GM12878 (cell line): ENCODE measurements around the gene MIAT. TPM values are rescaled to one million over a fixed set of nuclear protein-coding genes. Genes with fewer than 3 reads are reported as not detected.

Experiments
- ATAC-seq: fragments of 200-7000 bp; cut with Tn5 transposase; 3 replicates; pipeline ENCODE4 v1.9.1; 2020; ENCODE audit warnings: mild to moderate bottlenecking, moderate library complexity
- BruUV-seq: library from RNA; stranded (reverse); fragments of 400-500 nt; replicated peaks from 2 replicates; lab custom pipeline; 2021; lab: Mats Ljungman, UMichigan
- CTCF ChIA-PET: fragments of 300-600 bp; sonication (Branson Sonifier 250); formaldehyde crosslinking; extraction: SDS; loops from one replicate; lab custom pipeline; 2021; ENCODE audit warnings: inconsistent platforms; lab: Yijun Ruan, JAX
- POLR2A ChIA-PET: fragments of 350-600 bp; formaldehyde crosslinking; extraction: SDS; loops from one replicate; lab custom pipeline; 2021; ENCODE audit warnings: inconsistent platforms; lab: Charles Lee
- RAD21 ChIA-PET: fragments of 300-600 bp; sonication (Branson Sonifier 250); formaldehyde crosslinking; loops from one replicate; lab custom pipeline; 2023; ENCODE audit warnings: antibody characterized with exemption; ENCODE audit not compliant: unreplicated experiment; lab: Charles Lee
- SMC1A ChIA-PET: fragments of 300-600 bp; sonication (Branson Sonifier 250); formaldehyde crosslinking; loops from one replicate; lab custom pipeline; 2023; ENCODE audit not compliant: unreplicated experiment, uncharacterized antibody; lab: Charles Lee
- DNase-seq: peaks from one replicate; pipeline ENCODE4 v3.0.0-alpha.2; 2011; ENCODE audit warnings: low read depth, low spot score
- FAIRE-seq: peaks from 3 replicates; lab custom pipeline; 2011; peaks lifted over from hg19 to GRCh38; lab: Jason Lieb, UNC
- H2AFZ ChIP-seq: 2 replicates; pipeline ENCODE4 v1.6.0; 2011; ENCODE audit warnings: low read depth, low read length, control low read depth; ENCODE audit not compliant: control insufficient read depth
- H3K27ac ChIP-seq: 2 replicates; pipeline ENCODE4 v1.5.1; 2011; ENCODE audit warnings: control low read depth; ENCODE audit not compliant: control insufficient read depth, insufficient read depth
- H3K27me3 ChIP-seq, 2 experiments: replicated peaks in 1 of 2; 2 replicates each; pipeline versions ENCODE4 v1.6.0 to v1.6.1; 2011; ENCODE audit warnings: low read length in 1 of 2; ENCODE audit not compliant: control insufficient read depth in 2 of 2, insufficient read depth in 2 of 2
- H3K36me3 ChIP-seq, 2 experiments: 2 replicates each; pipeline ENCODE4 v1.5.1; 2011; ENCODE audit warnings: low read length in 1 of 2; ENCODE audit not compliant: control insufficient read depth in 2 of 2, insufficient read depth in 2 of 2
- H3K4me1 ChIP-seq: 2 replicates; pipeline ENCODE4 v1.6.1; 2011; ENCODE audit warnings: mild to moderate bottlenecking, low read length, moderate library complexity, mixed read lengths; ENCODE audit not compliant: control insufficient read depth, insufficient read depth
- H3K4me2 ChIP-seq: 2 replicates; pipeline ENCODE4 v1.6.0; 2011; ENCODE audit warnings: control low read depth; ENCODE audit not compliant: control insufficient read depth, insufficient read depth
- H3K4me3 ChIP-seq: fragments of 200-600 bp; sonication (generic); 2 replicates; pipeline ENCODE4 v1.5.1; 2016
- H3K79me2 ChIP-seq: 2 replicates; pipeline ENCODE4 v1.6.0; 2011; ENCODE audit warnings: low read length; ENCODE audit not compliant: control insufficient read depth, insufficient read depth
- H3K9ac ChIP-seq: 2 replicates; pipeline ENCODE4 v1.8.0; 2011; ENCODE audit warnings: low read length, control low read depth, mixed read lengths; ENCODE audit not compliant: control insufficient read depth, insufficient read depth
- H3K9me3 ChIP-seq: replicated peaks from 3 replicates; pipeline ENCODE4 v1.5.1; 2011; ENCODE audit warnings: mild to moderate bottlenecking, low read length; ENCODE audit not compliant: control insufficient read depth, insufficient read depth
- H4K20me1 ChIP-seq: 2 replicates; pipeline ENCODE4 v1.6.0; 2011; ENCODE audit not compliant: control insufficient read depth, insufficient read depth
- ATF3 ChIP-seq: IDR thresholded peaks from 2 replicates; pipeline ENCODE4 v1.6.1; 2011; ENCODE audit warnings: low read depth, mild to moderate bottlenecking, low read length, moderate library complexity, borderline replicate concordance; ENCODE audit errors: extremely low read depth
- BRCA1 ChIP-seq: IDR thresholded peaks from 2 replicates; pipeline ENCODE4 v1.6.1; 2011; ENCODE audit warnings: low read depth, low read length, improper control_type of control experiment
- FOXK2 ChIP-seq: fragments of 450-650 bp; IDR thresholded peaks from 2 replicates; pipeline ENCODE4 v1.6.1; 2017; ENCODE audit warnings: mild to moderate bottlenecking, moderate library complexity
- JUND ChIP-seq: IDR thresholded peaks from 2 replicates; pipeline ENCODE4 v1.6.1; 2012; ENCODE audit warnings: low read depth, mild to moderate bottlenecking, low read length, improper control_type of control experiment, moderate library complexity
- NFXL1 ChIP-seq: fragments of 450-650 bp; IDR thresholded peaks from 2 replicates; pipeline ENCODE4 v1.6.1; 2017; ENCODE audit warnings: antibody characterized with exemption, mild to moderate bottlenecking, borderline replicate concordance
- SREBF2 ChIP-seq: IDR thresholded peaks from 2 replicates; pipeline ENCODE4 v1.6.1; 2012; ENCODE audit warnings: mild to moderate bottlenecking, low read length
- STAT3 ChIP-seq: IDR thresholded peaks from 2 replicates; pipeline ENCODE4 v1.6.1; 2011; ENCODE audit warnings: low read depth, low read length, improper control_type of control experiment
- TARDBP ChIP-seq: IDR thresholded peaks from 2 replicates; pipeline ENCODE4 v1.6.1; 2016; ENCODE audit warnings: borderline replicate concordance
- TCF3 ChIP-seq: IDR thresholded peaks from 2 replicates; pipeline ENCODE4 v1.6.1; 2012; ENCODE audit warnings: low read depth, mild to moderate bottlenecking, low read length, borderline replicate concordance; ENCODE audit not compliant: insufficient read depth
- WGBS: methylation state at CpG from one replicate; pipeline ENCODE4 v1.1.6; 2016; ENCODE audit warnings: low lambda C conversion rate; ENCODE audit not compliant: insufficient replicate concordance, insufficient coverage; ENCODE audit errors: missing lambda C conversion rate; 5-methylcytosine and 5-hydroxymethylcytosine counted together
- in situ Hi-C: fragments of 300-500 bp; cut with MboI; formaldehyde crosslinking; loops from 9 replicates; pipeline ENCODE4 v1.14.3; 2018; ENCODE audit warnings: mixed read lengths
- intact Hi-C: fragments of 100-400 bp; cut with micrococcal nuclease; formaldehyde crosslinking; loops from one replicate; pipeline ENCODE4 v1.14.2; 2022; ENCODE audit not compliant: unreplicated experiment
- polyA plus RNA-seq, 11 experiments: library from polyadenylated mRNA; depleted of rRNA in 4 of 11; unstranded in 6 of 11; stranded (reverse) in 5 of 11; fragments of >200 nt; fragmentation: Nextera tagmentation in 4 of 11; fragmentation: Illumina TruSeq in 1 of 11; extraction: Ambion mirVana in 4 of 11; extraction: Trizol in 1 of 11; gene quantifications; 1 replicate in 1 of 11; 2 replicates in 10 of 11; pipeline versions ENCODE4 v1.2.1 to v1.2.3, GENCODE V29; 2011 to 2016; ENCODE audit warnings: inconsistent platforms in 2 of 11, missing spikeins in 2 of 11, low read depth in 1 of 11
- total RNA-seq, 4 experiments: library from RNA; depleted of rRNA in 3 of 4; stranded (reverse); fragments of >200 nt in 3 of 4; fragmentation: Illumina TruSeq in 1 of 4; extraction: Trizol in 1 of 4; gene quantifications; 2 replicates each; pipeline versions ENCODE4 v1.2.1 to v1.2.3, GENCODE V29; 2013 to 2021

MIAT gene
- total and polyA plus RNA-seq, 10 of the 15 experiments (the other 5 are each of a cell fraction or from before 2014, with no cell fraction given): 0.39 to 13.7 (median 4.6) TPM

GRCh38 chr22:26634189-26634588 is 23.2 kb upstream of the MIAT start:
- H3K36me3 ChIP-seq: no peaks in the 10 kb centered on the region
- in situ Hi-C loops: no loop called here
- no peak for DNase-seq
- ChIA-PET CTCF (interaction anchor here (0.8 kb wide), 1 partner anchor 131 kb away, joined by 4 read pairs; no protein-coding TSS in a partner anchor), SMC1A (no interaction called here), POLR2A (no interaction called here), RAD21 (no interaction called here)
- H3K79me2 ChIP-seq: no peaks in the 10 kb centered on the region
- TF ChIP-seq NFXL1: no peak
- TF ChIP-seq FOXK2: no peak
- no peak for TF ChIP-seq TCF3
- TF ChIP-seq BRCA1: no peak
- no peak for TF ChIP-seq STAT3
- no peak for TF ChIP-seq SREBF2
- TF ChIP-seq ATF3: no peak
- TF ChIP-seq JUND: no peak
- TF ChIP-seq TARDBP: no peak
- H3K9ac ChIP-seq: no peak overlapping the region
- no TSS peak for BruUV-seq
- H3K4me3 ChIP-seq: no peak overlapping the region
- H3K4me2 ChIP-seq: no peak overlapping the region
- no peak overlapping the region for H3K27ac ChIP-seq
- FAIRE-seq: no peak
- no peaks in the 10 kb centered on the region for H4K20me1 ChIP-seq
- no peaks in the 10 kb centered on the region for H3K27me3 ChIP-seq
- no peak overlapping the region for H2AFZ ChIP-seq
- WGBS: 55% methylated on average over 2 of the region's 3 CpGs
- H3K4me1 ChIP-seq: no peaks in the 10 kb centered on the region
- intact Hi-C loops: no loop called here
- ATAC-seq: no peak
- H3K9me3 ChIP-seq: no peaks in the 10 kb centered on the region; the same call in 2 of the 3 replicates
